ENCODE measurements around the gene RFWD3.
"Not testable (repeated sequence)": the region's sequence is repeated elsewhere in the genome, so short reads cannot be mapped to it uniquely, and the experiment has no call there.

DNA sequence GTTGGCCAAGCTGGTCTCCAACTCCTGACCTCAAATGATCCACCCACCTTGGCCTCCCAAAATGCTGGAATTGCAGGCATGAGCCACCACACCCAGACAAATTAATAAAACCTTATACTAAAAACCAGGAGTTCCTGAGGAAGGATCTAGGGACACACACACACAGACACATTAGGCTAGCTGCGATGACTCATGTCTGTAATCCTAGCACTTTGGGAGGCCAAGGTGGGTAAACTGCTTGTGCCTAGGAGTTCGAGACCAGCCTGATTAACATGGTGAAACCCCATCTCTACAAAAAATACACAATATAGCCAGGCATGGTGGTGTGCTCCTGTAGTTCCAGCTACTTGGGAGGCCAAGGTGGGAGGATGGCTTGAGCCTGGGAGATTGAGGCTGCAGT is 13.8 kb downstream of the RFWD3 start:
- TF ChIP-seq, protein P1, sequence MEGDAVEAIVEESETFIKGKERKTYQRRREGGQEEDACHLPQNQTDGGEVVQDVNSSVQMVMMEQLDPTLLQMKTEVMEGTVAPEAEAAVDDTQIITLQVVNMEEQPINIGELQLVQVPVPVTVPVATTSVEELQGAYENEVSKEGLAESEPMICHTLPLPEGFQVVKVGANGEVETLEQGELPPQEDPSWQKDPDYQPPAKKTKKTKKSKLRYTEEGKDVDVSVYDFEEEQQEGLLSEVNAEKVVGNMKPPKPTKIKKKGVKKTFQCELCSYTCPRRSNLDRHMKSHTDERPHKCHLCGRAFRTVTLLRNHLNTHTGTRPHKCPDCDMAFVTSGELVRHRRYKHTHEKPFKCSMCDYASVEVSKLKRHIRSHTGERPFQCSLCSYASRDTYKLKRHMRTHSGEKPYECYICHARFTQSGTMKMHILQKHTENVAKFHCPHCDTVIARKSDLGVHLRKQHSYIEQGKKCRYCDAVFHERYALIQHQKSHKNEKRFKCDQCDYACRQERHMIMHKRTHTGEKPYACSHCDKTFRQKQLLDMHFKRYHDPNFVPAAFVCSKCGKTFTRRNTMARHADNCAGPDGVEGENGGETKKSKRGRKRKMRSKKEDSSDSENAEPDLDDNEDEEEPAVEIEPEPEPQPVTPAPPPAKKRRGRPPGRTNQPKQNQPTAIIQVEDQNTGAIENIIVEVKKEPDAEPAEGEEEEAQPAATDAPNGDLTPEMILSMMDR (IDR thresholded peaks at IDR 0.05): not testable (repeated sequence)
- not testable (repeated sequence) for TF ChIP-seq POLR2A (IDR thresholded peaks at IDR 0.05)
